ENCODE results near the gene PNCK.

DNA sequence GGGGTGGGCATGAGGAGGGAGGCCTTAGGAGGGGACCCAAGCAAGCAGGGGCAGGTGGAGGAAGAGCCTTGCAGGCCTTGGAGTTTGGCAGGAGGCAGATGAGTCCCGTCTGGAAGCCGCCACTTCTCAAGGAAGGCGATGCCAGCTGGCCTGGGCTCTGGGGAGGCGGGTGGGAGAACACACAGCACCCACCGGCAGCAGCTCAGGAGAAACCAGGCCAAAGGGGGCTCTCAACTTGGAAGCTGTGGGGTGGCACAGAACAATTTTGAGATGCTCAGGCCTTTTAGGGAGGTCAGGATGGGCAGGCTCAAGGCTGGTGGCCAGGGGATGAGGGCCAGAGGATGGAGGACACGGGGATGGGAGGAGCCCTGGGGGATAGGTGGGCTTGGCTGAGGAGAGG, 38.2 kb downstream of the PNCK start:
- TF ChIP-seq ZFP3 (CRISPR knock-in tag; IDR thresholded peaks at IDR 0.05) (no peak), GLIS3 (CRISPR knock-in tag; IDR thresholded peaks at IDR 0.05) (no peak), TCF4 (CRISPR knock-in tag; IDR thresholded peaks at IDR 0.05; ENCODE audit: borderline replicate concordance) (no peak), ARNTL (CRISPR knock-in tag; IDR thresholded peaks at IDR 0.05; ENCODE audit: borderline replicate concordance, low read depth) (no peak), ZC3H10 (CRISPR knock-in tag; IDR thresholded peaks at IDR 0.05) (no peak), ISL1 (CRISPR knock-in tag; IDR thresholded peaks at IDR 0.05) (no peak), SNAI2 (CRISPR knock-in tag; IDR thresholded peaks at IDR 0.05) (no peak), OSR1 (CRISPR knock-in tag; IDR thresholded peaks at IDR 0.05) (no peak)
- TF ChIP-seq, protein P1, sequence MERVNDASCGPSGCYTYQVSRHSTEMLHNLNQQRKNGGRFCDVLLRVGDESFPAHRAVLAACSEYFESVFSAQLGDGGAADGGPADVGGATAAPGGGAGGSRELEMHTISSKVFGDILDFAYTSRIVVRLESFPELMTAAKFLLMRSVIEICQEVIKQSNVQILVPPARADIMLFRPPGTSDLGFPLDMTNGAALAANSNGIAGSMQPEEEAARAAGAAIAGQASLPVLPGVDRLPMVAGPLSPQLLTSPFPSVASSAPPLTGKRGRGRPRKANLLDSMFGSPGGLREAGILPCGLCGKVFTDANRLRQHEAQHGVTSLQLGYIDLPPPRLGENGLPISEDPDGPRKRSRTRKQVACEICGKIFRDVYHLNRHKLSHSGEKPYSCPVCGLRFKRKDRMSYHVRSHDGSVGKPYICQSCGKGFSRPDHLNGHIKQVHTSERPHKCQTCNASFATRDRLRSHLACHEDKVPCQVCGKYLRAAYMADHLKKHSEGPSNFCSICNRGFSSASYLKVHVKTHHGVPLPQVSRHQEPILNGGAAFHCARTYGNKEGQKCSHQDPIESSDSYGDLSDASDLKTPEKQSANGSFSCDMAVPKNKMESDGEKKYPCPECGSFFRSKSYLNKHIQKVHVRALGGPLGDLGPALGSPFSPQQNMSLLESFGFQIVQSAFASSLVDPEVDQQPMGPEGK (CRISPR knock-in tag; IDR thresholded peaks at IDR 0.05; ENCODE audit: borderline replicate concordance) = no peak
- TF ChIP-seq, protein P2, sequence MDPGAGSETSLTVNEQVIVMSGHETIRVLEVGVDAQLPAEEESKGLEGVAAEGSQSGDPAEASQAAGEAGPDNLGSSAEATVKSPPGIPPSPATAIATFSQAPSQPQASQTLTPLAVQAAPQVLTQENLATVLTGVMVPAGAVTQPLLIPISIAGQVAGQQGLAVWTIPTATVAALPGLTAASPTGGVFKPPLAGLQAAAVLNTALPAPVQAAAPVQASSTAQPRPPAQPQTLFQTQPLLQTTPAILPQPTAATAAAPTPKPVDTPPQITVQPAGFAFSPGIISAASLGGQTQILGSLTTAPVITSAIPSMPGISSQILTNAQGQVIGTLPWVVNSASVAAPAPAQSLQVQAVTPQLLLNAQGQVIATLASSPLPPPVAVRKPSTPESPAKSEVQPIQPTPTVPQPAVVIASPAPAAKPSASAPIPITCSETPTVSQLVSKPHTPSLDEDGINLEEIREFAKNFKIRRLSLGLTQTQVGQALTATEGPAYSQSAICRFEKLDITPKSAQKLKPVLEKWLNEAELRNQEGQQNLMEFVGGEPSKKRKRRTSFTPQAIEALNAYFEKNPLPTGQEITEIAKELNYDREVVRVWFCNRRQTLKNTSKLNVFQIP (CRISPR knock-in tag; IDR thresholded peaks at IDR 0.05; ENCODE audit: borderline replicate concordance, low read depth) = no peak
- TF ChIP-seq, protein P3, sequence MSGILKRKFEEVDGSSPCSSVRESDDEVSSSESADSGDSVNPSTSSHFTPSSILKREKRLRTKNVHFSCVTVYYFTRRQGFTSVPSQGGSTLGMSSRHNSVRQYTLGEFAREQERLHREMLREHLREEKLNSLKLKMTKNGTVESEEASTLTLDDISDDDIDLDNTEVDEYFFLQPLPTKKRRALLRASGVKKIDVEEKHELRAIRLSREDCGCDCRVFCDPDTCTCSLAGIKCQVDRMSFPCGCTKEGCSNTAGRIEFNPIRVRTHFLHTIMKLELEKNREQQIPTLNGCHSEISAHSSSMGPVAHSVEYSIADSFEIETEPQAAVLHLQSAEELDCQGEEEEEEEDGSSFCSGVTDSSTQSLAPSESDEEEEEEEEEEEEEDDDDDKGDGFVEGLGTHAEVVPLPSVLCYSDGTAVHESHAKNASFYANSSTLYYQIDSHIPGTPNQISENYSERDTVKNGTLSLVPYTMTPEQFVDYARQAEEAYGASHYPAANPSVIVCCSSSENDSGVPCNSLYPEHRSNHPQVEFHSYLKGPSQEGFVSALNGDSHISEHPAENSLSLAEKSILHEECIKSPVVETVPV (CRISPR knock-in tag; IDR thresholded peaks at IDR 0.05) = no peak
